Vagina (tissue), 2 donors: ENCODE results near the gene METTL24.

ENCODE experiments used
- CTCF ChIP-seq, 3 experiments: fragments of 450-650 bp in 2 of 3; fragments of 200-600 bp in 1 of 3; sonication (generic) in 1 of 3; IDR thresholded peaks; one replicate each; pipeline ENCODE4 v1.5.1; 2017 to 2019; ENCODE audit warnings: antibody characterized with exemption in 3 of 3, mild to moderate bottlenecking in 2 of 3, moderate library complexity in 2 of 3
- POLR2A ChIP-seq, 2 donors: fragments of 450-650 bp; IDR thresholded peaks; one replicate each; pipeline ENCODE4 v1.6.1; 2017; ENCODE audit warnings: antibody characterized with exemption in 2 of 2, mild to moderate bottlenecking in 2 of 2, moderate library complexity in 2 of 2
- POLR2AphosphoS5 ChIP-seq, 2 donors: sonication (generic); formaldehyde crosslinking; IDR thresholded peaks; one replicate each; pipeline ENCODE4 v1.9.0; 2017; ENCODE audit warnings: antibody characterized with exemption in 2 of 2, mild to moderate bottlenecking in 2 of 2, low read depth in 1 of 2; ENCODE audit not compliant: insufficient read depth in 1 of 2

GRCh38 chr6:110390404-110390803 is 32.3 kb upstream of the METTL24 start:
- TF ChIP-seq CTCF (IDR thresholded peaks at IDR 0.05) = no peak
- no peak for TF ChIP-seq POLR2A (IDR thresholded peaks at IDR 0.05)
- TF ChIP-seq POLR2AphosphoS5 (IDR thresholded peaks at IDR 0.05; ENCODE audit: insufficient read depth in 1 of 2, low read depth in 1 of 2) = no peak
